Epithelial cell of esophagus (primary cell): ENCODE measurements around the gene EDN3.

Source experiments
- DNase-seq: peaks from one replicate; pipeline ENCODE4 v3.0.0; 2010; ENCODE audit warnings: low read depth
- H3K4me3 ChIP-seq: 2 replicates; pipeline ENCODE4 v1.5.1; 2011; ENCODE audit warnings: mild to moderate bottlenecking, low read length, control low read depth
- TF ChIP-seq, protein P1 (sequence below): IDR thresholded peaks from 2 replicates; pipeline ENCODE4 v1.5.1; 2011; ENCODE audit warnings: low read depth, mild to moderate bottlenecking, low read length, control low read depth, inconsistent platforms; ENCODE audit not compliant: insufficient read depth; ENCODE audit errors: missing control alignments

Gene EDN3

DNA sequence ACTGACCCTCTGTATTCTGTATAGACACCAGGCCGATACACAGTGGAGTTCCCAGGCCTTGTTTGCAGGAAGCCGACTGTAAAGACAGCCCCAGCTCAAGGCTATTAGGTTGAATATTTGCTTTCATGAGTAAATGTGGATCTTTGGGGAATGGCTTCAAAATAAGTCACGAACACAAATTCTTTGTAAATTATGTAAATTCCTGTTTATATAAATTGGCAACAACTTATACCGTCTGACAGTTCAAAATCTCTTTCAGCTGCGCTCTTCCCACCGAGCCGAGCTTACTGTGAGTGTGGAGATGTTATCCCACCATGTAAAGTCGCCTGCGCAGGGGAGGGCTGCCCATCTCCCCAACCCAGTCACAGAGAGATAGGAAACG lies 24.7 kb downstream of the EDN3 start:
- DNase-seq, result no peak
- TF ChIP-seq, protein P1, sequence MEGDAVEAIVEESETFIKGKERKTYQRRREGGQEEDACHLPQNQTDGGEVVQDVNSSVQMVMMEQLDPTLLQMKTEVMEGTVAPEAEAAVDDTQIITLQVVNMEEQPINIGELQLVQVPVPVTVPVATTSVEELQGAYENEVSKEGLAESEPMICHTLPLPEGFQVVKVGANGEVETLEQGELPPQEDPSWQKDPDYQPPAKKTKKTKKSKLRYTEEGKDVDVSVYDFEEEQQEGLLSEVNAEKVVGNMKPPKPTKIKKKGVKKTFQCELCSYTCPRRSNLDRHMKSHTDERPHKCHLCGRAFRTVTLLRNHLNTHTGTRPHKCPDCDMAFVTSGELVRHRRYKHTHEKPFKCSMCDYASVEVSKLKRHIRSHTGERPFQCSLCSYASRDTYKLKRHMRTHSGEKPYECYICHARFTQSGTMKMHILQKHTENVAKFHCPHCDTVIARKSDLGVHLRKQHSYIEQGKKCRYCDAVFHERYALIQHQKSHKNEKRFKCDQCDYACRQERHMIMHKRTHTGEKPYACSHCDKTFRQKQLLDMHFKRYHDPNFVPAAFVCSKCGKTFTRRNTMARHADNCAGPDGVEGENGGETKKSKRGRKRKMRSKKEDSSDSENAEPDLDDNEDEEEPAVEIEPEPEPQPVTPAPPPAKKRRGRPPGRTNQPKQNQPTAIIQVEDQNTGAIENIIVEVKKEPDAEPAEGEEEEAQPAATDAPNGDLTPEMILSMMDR, result no peak

DNA sequence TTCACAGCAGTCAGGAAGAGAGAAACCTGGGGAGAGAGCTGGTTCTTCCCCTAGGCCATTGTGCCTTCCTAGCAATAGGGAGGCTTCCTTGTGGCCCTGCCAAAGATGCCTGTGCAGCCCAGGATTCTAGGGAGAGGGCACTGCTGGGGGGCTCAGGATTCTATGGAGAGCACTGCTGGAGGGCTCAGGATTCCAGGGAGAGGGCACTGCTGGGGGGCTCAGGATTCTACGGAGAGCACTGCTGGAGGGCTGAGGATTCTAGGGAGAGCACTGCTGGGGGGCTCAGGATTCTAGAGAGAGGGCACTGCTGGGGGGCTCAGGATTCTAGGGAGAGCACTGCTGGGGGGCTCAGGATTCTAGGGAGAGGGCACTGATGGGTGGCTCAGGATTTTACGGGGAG lies 25.8 kb downstream of the EDN3 start:
- TF ChIP-seq, protein P1, result no peak
- no peak overlapping the region for H3K4me3 ChIP-seq
- no peak for DNase-seq

More for the DNA sequence above, 24.7 kb downstream of the EDN3 start:
- H3K4me3 ChIP-seq, result no peak overlapping the region

DNA sequence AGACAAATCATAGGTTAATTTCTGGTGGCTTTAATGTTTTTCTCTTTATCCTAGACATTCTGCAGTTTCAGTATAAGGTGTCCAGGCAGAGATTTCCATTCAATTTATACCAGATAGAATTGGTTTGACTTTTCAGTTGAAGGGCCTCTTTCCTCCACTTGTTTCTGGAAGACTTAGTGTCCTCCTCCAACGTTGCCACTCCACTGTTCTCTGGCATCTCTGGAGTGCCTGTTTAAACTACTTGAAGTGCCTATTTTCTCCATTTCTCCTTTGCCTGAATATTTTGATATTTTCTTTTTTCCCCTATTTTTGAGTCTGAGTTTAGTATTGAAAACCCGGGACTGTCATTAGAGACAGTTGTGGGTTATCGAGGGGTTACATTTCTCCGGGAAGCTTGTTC lies 27.7 kb downstream of the EDN3 start:
- TF ChIP-seq, protein P1, result no peak
- no peak for DNase-seq
- no peak overlapping the region for H3K4me3 ChIP-seq

DNA sequence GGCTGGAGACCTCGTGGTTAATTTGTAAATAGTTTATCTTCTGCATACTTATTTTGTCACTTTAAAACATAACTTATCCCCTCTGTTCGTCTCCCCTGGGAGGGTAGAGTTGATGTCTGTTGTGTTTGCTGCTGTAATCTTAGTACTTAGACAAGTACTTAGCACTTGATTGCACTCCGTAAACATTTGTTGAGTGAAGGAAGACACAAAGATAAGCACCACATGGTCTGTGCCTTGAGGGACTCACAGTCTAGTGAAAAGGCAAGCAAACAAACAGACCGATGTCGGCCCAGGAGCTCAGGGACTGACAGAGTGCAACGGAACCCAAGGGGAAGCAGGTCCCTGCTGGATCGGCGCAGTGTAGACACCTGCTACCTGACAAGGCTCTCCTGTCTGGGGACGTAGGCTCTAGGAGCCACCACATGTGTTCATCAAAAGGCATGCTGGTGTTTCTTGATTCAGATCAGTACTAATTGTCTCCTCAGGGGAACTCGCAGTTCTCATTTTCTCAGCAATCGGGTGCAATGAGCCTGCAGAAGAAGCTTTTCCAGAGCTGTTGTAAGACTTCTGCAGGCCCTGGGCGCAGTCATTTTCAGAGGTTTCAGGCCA lies 31.4 kb downstream of the EDN3 start:
- H3K4me3 ChIP-seq, result no peak overlapping the region
- TF ChIP-seq, protein P1, result no peak
- DNase-seq, result no peak

DNA sequence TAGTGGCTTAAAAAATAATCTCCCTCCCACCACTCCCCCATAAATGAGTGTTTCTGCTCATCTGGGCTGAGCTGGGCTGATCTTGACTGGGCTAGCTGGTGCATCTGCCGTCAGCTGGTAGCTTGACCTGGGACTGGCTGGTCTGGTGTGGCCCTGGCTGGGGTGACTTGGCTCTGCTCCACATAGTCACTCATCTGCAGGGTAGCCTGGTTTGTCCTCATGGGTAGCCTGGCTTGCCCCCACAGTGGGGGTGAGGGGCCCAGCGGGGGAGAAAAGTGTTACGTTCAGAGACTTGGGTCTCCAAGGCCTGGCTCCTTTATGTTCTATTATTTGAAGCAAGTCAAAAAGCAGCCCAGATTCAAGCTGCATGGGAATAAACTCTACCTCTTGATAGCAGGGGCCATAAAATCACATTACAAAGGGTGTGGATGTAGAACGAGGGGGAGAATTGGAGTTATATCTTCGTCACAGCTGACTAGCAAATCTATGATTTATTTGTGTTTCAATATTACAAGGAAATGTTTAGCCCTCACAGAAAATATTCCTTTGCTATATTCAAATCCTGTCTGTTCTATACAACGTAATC lies 32.9 kb downstream of the EDN3 start:
- H3K4me3 ChIP-seq, result no peak overlapping the region
- DNase-seq, result no peak
- TF ChIP-seq, protein P1, result no peak

DNA sequence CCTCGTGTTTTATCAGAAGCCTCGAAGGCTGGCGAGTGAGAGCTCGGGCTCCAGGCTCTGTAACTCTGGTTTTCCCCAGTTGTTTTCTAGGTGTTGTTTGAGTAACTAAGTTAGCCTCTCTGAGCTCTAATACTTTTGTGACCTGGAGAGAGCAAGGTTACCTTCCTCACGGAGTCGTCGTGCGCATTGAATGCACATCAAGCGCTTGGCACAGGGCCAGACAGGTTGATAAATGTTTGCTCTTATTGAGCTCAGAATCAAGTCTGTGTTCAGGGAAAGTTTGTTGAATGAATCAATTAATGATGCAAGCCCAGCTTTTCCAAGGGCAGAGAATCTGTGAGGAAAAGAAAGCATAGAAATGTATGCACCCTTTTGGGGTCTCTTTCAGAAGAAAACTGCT lies 33.5 kb downstream of the EDN3 start:
- no peak for DNase-seq
- TF ChIP-seq, protein P1, result no peak
- H3K4me3 ChIP-seq, result no peak overlapping the region

DNA sequence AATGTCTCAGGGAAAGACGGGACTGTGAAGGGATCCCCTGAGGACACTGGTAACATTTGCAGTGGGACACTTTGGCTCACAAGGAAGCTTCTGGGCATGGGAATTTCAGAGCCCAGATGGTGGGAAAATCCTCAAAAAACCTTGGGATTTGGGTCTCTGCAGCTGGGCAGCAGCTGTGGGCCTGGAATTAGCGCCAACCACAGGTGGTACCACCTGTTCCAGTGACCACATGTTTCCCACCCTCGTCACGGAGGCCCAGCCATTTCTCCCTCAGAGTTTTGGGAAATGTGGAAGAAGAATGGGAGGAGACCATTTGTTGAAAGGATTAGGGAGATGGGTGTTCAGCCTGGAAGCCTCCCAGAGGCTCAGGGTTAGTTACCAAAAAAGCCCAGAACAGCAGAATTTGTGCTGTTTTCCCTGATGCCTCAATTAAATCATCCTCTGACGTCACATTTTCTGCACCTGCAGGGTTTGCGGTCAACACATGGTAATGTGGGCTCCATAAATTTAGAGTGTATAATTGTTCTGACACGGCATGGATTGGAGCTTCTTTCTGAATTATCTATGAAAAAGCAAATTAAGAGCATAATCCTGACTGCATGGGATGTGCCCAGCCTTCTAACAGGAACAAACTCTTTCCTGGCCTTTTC lies 34.4 kb downstream of the EDN3 start:
- TF ChIP-seq, protein P1, result no peak
- H3K4me3 ChIP-seq, result no peak overlapping the region
- no peak for DNase-seq
